Measurements from ENCODE around the gene PUM1.

DNA sequence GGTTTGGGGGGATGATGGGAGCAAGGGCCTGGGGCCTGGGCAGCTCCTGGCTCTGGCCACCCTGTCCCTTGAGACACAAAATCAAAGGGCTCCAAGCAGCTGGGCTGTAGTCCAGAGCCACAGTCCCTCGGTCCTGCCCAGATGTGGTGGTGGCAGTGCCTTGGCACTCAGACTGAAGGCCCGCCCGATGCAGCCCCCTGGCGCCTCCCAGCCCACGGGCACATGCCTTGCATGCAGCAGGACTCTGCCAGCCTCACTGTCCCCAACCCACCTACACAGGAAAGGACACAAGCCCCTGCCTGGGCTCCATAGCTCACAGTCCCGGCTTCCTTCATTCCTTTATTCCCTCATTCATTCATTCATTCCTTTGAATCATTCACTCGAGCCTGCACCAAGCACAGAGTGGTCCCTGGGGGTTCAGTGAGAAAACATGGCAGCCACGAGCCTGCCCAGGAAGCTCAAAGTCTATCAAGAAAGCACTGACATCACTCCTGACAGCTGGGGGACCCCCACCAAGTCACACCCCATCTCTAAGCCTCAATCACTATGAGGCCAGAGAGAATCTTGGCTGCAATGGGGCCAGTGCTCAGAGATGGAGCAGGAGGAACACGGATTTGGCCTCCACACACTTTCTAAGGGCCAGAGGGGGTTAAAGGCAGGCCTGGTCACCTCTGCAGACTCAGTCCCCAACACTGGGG lies 162.8 kb downstream of the PUM1 start:
- TF ChIP-seq, protein P1, sequence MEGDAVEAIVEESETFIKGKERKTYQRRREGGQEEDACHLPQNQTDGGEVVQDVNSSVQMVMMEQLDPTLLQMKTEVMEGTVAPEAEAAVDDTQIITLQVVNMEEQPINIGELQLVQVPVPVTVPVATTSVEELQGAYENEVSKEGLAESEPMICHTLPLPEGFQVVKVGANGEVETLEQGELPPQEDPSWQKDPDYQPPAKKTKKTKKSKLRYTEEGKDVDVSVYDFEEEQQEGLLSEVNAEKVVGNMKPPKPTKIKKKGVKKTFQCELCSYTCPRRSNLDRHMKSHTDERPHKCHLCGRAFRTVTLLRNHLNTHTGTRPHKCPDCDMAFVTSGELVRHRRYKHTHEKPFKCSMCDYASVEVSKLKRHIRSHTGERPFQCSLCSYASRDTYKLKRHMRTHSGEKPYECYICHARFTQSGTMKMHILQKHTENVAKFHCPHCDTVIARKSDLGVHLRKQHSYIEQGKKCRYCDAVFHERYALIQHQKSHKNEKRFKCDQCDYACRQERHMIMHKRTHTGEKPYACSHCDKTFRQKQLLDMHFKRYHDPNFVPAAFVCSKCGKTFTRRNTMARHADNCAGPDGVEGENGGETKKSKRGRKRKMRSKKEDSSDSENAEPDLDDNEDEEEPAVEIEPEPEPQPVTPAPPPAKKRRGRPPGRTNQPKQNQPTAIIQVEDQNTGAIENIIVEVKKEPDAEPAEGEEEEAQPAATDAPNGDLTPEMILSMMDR (IDR thresholded peaks at IDR 0.05; ENCODE audit: extremely low read depth in 1 of 2, insufficient read depth in 1 of 2, low read depth in 1 of 2, low read length in 2 of 2), result no peak
- no peak for TF ChIP-seq POLR2AphosphoS5 (IDR thresholded peaks at IDR 0.05; ENCODE audit: insufficient read depth, low read depth, low read length)
- no peak for TF ChIP-seq POLR2A (IDR thresholded peaks at IDR 0.05; ENCODE audit: low read depth, low read length)
- TF ChIP-seq EZH2 (IDR thresholded peaks at IDR 0.05; ENCODE audit: borderline replicate concordance, low read depth, low read length, severe bottlenecking), result no peak
